AG10803 (cell line): ENCODE results near the gene SOX9.
A peak's percentile ranks its signal among the peaks of the same experiment; 100 is the strongest.

Source experiments
- DNase-seq: peaks from one replicate; pipeline ENCODE4 v3.0.0; 2010; ENCODE audit warnings: low read depth
- H3K4me3 ChIP-seq: 2 replicates; pipeline ENCODE4 v1.5.1; 2011; ENCODE audit warnings: mild to moderate bottlenecking, low read length, control low read depth
- TF ChIP-seq, protein P1 (sequence below): conservative IDR thresholded peaks from 2 replicates; pipeline ENCODE4 v1.5.1; 2011; ENCODE audit warnings: mild to moderate bottlenecking, low read length, control low read depth, inconsistent platforms

Gene SOX9

DNA sequence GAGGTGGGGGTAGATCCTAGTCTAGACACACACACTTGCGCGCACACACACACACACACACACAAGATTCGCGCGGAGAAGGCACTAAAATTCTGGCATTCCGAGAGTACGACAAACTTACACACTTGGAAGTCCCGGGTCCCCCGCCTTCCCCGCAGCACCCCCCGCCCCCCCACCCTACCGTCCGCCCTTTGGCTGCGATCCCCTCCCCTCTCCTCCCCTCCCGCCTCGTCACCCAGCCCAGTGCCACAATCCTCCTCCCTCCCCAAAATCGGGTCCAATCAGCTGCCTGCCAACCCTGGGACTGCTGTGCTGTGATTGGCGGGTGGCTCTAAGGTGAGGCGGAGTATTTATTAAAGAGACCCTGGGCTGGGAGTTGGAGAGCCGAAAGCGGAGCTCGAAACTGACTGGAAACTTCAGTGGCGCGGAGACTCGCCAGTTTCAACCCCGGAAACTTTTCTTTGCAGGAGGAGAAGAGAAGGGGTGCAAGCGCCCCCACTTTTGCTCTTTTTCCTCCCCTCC is at the start of gene SOX9:
Gene SOX9, plus strand, starts transcription at position 379 of the 522 bp plus-strand sequence. CDS start 372 bp downstream, outside the sequence.
- peak; percentile 94 for DNase-seq

DNA sequence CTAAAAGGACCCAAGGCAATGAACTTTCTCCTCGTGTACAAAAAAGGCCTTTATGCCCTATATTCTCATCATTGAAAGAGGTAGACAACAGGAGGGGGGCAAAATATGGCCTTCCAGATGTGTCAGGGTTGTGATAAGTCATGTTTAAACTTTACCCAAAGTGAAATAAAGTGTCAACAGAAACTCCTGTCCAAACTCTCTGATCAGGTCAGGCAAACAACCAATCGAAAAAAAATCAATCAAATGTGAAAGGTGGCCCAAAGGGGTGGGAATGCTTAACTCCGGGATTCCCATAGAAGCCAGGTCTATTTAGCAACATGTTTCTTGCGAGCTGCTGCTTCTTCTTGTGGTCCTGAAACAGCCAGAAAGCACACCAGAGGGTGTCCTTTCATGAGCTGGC is 49.5 kb upstream of the SOX9 start:
- TF ChIP-seq, protein P1, sequence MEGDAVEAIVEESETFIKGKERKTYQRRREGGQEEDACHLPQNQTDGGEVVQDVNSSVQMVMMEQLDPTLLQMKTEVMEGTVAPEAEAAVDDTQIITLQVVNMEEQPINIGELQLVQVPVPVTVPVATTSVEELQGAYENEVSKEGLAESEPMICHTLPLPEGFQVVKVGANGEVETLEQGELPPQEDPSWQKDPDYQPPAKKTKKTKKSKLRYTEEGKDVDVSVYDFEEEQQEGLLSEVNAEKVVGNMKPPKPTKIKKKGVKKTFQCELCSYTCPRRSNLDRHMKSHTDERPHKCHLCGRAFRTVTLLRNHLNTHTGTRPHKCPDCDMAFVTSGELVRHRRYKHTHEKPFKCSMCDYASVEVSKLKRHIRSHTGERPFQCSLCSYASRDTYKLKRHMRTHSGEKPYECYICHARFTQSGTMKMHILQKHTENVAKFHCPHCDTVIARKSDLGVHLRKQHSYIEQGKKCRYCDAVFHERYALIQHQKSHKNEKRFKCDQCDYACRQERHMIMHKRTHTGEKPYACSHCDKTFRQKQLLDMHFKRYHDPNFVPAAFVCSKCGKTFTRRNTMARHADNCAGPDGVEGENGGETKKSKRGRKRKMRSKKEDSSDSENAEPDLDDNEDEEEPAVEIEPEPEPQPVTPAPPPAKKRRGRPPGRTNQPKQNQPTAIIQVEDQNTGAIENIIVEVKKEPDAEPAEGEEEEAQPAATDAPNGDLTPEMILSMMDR = no peak
- no peak overlapping the region for H3K4me3 ChIP-seq
- no peak for DNase-seq

More for the DNA sequence above, at the start of gene SOX9:
- TF ChIP-seq, protein P1 = no peak
- H3K4me3 ChIP-seq = peak within 1 kb of the TSS; percentile 85

DNA sequence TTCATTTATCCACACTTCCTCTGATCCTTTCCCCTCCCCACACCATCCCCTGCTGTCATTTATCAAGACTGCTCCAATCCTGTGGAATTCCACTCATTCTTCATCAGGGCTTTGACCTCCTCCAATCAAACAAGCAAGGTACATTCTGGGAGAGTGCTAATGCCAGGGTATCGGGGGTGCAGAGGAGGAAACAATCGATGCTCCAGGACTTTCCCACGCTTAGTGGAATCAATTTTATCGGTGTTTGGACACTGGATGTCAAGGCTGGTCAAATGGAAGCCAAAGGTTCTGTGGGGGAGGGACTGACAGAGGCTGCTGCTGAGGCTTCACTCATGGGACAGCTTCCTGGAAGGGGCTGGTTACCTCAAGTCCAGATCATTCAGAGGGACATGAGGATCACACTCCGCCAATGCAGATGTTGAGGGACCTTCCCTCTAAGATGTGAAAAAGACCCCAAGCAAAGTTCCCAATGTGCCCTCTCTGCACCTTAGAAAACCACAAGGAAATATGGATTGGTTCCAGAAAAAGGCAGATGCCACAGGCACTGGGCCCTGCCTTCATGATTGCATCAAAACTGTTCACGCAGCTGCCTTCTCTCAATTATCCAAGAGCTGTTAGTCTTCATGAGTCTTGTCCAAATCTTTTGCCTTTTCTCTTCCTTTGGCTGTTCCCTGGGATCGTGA is 44.7 kb upstream of the SOX9 start:
- H3K4me3 ChIP-seq = no peak overlapping the region
- DNase-seq = no peak
- TF ChIP-seq, protein P1 = no peak

DNA sequence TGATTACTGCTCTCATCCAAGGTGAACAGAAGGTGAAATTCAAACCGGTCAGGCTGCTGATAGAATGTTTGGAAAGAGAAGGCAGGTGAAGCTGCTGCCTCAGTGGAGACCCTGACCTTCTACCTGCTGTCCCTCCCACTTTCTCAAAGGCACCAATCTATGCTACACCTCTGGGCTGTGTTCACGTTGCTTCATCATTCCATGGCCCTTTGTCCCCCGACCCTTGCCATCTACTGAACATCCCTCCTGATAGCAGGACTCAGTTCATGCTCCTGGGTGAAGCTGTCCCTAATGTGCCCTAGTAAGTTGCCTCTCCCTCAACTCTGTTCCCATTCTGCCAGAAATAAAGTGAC is 44.2 kb upstream of the SOX9 start:
- TF ChIP-seq, protein P1 = no peak
- DNase-seq = no peak
- no peak overlapping the region for H3K4me3 ChIP-seq

DNA sequence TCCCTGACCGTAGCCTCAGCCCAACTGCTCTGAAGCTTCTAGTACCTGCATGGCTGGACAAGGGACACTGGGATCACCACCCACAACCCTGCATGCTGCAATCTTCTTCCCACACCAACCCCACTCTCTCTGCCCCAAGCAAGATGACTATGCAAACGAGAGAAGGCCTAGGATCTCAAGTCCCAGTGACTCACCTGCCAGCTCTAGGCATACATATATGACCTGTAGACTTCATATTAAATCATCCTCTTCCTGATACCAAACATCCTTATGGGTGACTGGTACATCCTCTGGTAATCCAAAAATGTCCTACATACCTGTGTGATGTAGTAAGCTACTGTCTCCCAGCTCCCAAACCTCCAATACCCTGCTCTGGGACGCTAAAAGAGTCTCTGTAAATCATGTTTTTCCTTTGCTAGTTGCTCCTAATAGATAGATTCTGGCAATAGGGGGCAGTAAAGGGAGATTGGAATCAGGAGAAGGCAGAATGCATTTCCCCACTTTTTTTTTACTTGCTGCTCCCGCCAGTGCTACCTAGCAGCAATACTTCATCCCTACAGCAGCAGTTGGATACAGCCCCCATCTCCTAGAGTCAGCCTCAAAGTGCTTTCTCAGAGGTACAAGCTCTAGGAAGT is 43.4 kb upstream of the SOX9 start:
- no peak for DNase-seq

DNA sequence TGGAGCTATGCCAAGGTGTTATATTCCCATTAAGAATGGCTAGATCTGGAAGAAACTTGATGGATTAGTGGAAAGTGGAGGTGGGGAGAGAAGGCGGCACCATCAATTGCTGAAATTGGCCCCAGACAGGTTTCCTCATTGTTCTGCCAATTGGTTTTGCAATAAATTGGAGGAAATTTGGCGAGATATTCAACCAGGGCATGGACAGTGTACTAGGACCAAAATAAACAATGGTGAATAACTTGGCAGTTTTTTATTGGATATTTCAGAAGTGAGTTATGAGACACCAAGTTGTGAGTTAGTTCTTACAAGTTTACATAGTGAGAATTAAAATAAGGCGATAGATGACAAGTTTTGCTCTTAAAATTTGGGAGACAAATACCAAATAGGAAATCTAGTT is 41.1 kb upstream of the SOX9 start:
- TF ChIP-seq, protein P1 = no peak
- no peak overlapping the region for H3K4me3 ChIP-seq
- DNase-seq = no peak

More for the DNA sequence above, 43.4 kb upstream of the SOX9 start:
- TF ChIP-seq, protein P1 = no peak
- H3K4me3 ChIP-seq = no peak overlapping the region

DNA sequence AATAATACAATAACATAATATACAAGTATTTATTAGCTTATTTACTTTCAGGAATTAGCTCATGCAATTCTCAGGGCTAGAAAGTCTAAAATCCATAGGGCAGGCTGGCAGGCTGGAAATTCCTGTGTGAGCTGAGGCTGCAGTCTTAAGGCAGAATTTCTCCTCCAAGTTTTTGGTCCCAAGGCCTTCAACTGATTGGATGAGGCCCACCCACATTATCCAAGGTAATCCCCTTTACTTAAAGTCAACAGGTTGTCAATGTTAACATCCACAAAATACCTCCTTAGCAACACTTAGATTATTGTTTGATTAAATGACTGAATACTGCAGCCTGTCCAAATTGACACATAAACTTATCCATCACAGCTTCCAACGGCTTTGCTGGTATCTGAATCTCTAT is 32.9 kb upstream of the SOX9 start:
- TF ChIP-seq, protein P1 = no peak
- H3K4me3 ChIP-seq = no peak overlapping the region
- no peak for DNase-seq
